22Rv1 (cell line): ENCODE data around the gene SLC26A4.

ENCODE experiments used
- H3K27ac ChIP-seq: fragments of 450-650 bp; 2 replicates; pipeline ENCODE4 v1.5.1; 2017
- ZFX ChIP-seq: fragments of 450-650 bp; IDR thresholded peaks from 2 replicates; pipeline ENCODE4 v1.6.1; 2017; ENCODE audit warnings: antibody characterized with exemption, borderline replicate concordance
- TF ChIP-seq, protein P1 (sequence below): fragments of 450-650 bp; IDR thresholded peaks from 2 replicates; pipeline ENCODE4 v1.5.1; 2017; ENCODE audit warnings: mild to moderate bottlenecking

SLC26A4 gene

DNA sequence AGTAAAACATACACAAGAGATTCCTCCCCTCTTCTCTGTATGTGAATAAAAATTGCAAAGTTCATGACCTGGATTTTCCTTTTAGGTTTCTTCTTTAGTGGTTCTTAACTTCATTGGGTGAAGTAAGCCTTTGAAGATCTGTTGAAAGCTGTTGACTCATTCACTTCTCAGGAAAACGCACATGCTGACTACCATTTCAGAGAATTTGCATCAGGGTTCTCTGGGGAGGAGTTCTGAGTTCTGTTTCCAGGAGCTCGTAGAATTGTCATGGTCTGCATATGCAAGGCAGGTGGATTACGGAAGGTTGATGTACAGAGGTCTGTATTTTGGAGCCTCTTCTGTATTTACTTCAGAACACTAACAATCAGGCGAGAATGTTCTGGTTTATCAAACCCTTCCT, 962 bp upstream of the SLC26A4 start:
- TF ChIP-seq ZFX, result no peak
- TF ChIP-seq, protein P1, sequence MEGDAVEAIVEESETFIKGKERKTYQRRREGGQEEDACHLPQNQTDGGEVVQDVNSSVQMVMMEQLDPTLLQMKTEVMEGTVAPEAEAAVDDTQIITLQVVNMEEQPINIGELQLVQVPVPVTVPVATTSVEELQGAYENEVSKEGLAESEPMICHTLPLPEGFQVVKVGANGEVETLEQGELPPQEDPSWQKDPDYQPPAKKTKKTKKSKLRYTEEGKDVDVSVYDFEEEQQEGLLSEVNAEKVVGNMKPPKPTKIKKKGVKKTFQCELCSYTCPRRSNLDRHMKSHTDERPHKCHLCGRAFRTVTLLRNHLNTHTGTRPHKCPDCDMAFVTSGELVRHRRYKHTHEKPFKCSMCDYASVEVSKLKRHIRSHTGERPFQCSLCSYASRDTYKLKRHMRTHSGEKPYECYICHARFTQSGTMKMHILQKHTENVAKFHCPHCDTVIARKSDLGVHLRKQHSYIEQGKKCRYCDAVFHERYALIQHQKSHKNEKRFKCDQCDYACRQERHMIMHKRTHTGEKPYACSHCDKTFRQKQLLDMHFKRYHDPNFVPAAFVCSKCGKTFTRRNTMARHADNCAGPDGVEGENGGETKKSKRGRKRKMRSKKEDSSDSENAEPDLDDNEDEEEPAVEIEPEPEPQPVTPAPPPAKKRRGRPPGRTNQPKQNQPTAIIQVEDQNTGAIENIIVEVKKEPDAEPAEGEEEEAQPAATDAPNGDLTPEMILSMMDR, result no peak
- no peak overlapping the region for H3K27ac ChIP-seq

DNA sequence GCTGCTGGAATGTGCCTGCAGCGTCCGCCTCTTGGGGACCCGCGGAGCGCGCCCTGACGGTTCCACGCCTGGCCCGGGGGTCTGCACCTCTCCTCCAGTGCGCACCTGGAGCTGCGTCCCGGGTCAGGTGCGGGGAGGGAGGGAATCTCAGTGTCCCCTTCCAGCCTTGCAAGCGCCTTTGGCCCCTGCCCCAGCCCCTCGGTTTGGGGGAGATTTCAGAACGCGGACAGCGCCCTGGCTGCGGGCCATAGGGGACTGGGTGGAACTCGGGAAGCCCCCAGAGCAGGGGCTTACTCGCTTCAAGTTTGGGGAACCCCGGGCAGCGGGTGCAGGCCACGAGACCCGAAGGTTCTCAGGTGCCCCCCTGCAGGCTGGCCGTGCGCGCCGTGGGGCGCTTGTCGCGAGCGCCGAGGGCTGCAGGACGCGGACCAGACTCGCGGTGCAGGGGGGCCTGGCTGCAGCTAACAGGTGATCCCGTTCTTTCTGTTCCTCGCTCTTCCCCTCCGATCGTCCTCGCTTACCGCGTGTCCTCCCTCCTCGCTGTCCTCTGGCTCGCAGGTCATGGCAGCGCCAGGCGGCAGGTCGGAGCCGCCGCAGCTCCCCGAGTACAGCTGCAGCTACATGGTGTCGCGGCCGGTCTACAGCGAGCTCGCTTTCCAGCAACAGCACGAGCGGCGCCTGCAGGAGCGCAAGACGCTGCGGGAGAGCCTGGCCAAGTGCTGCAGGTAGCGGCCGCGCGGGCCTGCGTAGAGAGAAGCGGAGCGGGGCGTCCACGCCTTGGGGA, 645 bp downstream of the SLC26A4 start:
- TF ChIP-seq, protein P1, result peak; percentile 66
- no peak for TF ChIP-seq ZFX

DNA sequence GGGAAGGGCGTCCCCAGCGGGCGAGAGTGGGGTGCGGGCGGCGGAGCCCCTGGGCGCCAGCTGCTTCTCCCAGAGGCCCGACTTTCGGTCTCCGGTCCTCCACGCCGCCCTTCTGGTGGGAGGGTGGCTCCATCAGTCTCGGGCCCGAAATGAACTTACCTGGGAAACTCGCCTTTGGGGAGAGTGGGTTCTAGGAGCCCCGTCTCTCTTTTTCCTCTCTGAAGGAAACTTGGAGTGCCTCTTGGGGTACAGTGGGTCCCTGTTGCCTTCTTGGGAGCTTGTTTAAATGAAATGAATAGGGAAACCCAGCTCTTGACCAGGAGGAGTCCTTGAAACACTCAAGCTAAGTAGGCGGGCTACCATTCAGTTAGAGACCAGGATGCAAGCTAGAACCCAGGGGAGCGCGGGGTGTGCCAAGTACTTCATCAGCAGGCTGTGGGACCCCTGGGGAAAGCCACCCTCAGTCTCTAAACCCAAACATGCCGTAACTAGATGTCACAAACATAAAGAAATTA, 1.3 kb downstream of the SLC26A4 start:
- no peak overlapping the region for H3K27ac ChIP-seq
- no peak for TF ChIP-seq ZFX
- TF ChIP-seq, protein P1, result peak; percentile 44

More for the DNA sequence above, 645 bp downstream of the SLC26A4 start:
- H3K27ac ChIP-seq, result no peak overlapping the region

DNA sequence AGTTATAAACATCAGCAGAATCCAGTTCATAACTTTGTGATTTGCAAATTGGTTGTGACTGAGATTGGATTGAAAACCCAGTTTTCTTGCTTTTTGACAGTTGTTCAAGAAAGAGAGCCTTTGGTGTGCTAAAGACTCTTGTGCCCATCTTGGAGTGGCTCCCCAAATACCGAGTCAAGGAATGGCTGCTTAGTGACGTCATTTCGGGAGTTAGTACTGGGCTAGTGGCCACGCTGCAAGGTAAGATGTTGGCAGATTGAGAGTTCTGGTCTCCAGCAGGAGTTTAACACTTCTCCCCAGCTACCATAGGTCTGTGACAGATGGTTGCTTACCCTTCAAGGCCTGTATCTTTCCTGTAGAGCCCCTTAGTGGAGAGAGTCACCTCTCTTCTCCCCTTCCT, 2.6 kb downstream of the SLC26A4 start:
- TF ChIP-seq, protein P1, result no peak
- TF ChIP-seq ZFX, result no peak
- no peak overlapping the region for H3K27ac ChIP-seq

DNA sequence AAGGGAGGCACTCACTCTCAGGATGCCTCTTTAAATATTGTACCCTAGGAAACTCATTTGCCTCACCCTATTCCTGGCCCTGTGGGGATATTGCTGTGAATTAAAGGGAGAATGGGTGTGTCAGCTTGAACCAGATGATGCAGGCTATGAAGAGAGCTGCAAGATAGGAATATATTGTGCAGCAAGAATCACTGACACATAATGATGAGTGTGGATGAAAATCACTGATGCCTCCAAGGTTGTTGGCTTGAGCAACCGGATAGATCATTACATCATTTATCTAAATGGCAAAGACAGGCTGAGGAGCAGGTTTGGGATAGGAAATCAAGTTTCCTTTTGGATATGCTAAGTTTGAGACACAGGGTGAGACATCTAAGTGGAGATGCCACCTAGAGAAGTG, 6.2 kb downstream of the SLC26A4 start:
- TF ChIP-seq, protein P1, result no peak
- TF ChIP-seq ZFX, result no peak
- H3K27ac ChIP-seq, result no peak overlapping the region

DNA sequence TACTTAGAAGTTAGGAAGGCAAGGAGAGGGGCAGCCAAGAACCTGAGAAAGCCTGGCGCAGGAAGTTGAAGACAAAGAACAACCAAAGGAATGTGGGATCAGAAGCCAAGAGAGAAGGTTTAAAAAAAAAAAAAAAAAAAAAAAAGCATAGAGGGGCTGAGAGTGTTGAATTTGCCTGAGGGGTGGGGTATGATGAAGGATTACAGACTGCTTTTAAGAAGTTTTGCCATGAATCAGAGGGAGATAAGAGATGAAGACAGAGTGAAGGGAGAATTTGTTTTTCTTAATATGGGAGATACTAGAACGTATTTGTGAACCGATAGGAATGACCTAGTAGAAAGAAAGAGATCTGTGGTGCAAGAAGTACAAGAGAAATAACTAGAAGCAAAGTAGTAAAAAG, 6.7 kb downstream of the SLC26A4 start:
- TF ChIP-seq, protein P1, result no peak
- TF ChIP-seq ZFX, result no peak
- H3K27ac ChIP-seq, result no peak overlapping the region

DNA sequence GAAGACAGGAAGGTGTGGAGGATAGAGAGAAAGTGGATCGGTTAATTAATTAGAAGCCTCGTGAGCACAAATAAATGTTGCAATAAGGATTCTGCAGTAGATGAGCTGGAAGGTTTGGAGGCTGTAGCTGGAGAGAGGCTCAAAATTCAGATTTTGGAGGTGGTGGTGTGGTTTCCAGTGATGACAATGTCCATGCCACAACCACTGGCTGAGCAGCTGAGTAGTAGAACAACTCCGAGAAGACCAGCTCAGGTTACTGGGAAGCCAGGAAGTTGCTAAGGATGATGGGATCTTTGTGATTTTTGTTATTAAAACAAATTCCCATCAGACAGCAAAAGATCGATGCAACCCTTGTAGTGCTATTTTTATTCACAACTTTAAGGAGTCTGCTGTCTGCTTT, 7.7 kb downstream of the SLC26A4 start:
- H3K27ac ChIP-seq, result no peak overlapping the region
- no peak for TF ChIP-seq ZFX
- TF ChIP-seq, protein P1, result no peak
